T-helper 2 cell (primary cell): ENCODE data around the gene STARD10.
"Not testable (repeated sequence)": the region's sequence is repeated elsewhere in the genome, so short reads cannot be mapped to it uniquely, and the experiment has no call there.

Experiments used
- DNase-seq, 5 experiments: peaks; one replicate each; pipeline versions ENCODE4 v3.0.0 to v3.0.0-alpha.2; 2012 to 2022

The STARD10 gene

DNA sequence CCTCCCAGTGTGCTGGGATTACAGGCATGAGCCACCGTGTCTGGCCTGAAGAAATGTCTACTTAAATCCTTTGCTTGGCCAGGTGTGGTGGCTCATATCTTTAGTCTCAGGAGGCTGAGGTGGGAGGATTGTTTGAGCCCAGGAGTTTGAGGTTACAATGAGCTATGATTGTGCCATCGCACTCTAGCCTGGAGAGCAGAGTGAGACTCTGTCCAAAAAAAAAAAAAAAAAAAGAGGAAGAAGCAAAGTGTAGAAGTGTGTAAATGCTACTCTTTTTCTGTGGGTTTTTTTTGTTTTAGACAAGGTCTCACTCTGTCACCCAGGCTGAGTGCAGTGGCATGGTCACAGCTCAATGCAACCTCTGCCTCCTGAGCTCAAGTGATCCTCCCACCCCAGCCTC is 13.9 kb upstream of the STARD10 start:
- DNase-seq = no peak

DNA sequence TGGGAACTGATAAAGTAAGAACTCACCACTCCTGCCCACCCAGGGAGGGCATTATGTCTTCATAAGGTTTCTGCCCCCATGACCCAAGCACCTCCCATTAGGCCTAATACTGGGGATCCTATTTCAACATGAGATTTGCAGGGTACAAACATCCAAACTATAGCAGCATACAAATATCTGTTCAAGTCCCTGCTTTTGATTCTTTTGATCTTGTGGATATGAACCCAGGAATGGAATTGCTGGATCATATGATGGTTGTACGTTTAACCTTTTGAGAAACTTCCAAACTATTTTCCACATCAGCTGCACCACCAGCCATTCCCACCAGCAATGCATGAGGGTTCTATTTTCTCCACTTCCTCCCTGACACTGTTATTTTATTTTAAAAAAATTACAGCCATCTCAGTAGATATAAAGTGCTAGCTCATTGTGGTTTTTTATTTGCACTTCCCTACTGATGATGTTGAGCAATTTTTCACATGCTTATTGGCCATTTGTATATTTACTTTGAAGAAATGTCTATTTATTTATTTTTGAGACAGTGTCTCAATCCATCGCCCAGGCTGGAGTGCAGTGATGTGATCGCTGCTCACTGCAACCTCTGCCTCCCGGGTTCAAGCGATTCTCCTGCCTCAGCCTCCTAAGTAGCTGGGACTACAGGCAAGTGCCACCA is 13.3 kb upstream of the STARD10 start:
- no peak for DNase-seq

DNA sequence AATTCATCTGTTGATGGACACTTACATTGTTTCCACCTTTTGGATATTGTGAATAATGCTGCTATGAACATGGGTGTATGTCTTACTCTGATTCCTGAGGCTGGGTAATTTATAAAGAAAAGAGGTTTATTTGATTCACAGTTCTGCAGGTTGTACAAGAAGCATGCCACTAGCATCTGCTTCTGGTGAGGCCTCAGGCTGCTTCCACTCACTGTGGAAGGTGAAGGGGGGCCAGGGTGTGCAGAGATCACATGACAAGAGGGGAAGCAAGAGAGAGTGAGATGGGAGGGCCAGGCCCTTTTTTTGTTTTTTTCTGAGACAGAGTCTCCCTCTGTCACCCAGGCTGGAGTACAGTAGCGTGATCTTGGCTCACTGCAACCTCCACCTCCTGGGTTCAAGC is 12.5 kb upstream of the STARD10 start:
- DNase-seq = not testable (repeated sequence)

DNA sequence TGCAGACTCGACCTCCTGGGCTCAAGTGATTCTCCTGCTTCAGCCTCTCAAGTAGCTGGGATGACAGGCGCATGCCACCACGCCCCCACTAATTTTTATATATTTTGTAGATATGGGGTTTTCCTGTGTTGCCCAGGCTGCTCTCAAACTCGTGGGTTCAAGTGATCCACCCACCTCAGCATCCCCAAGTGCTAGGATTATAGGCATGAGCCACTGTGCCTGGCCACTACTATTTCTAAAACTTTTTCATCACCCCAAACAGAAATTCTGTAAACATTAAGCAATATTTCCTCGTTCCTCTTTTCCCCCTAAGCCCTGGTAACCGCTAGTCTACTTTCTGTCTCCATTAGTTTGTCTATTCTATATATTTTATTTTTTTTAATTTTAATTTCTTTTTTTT is 11.4 kb upstream of the STARD10 start:
- DNase-seq = no peak

DNA sequence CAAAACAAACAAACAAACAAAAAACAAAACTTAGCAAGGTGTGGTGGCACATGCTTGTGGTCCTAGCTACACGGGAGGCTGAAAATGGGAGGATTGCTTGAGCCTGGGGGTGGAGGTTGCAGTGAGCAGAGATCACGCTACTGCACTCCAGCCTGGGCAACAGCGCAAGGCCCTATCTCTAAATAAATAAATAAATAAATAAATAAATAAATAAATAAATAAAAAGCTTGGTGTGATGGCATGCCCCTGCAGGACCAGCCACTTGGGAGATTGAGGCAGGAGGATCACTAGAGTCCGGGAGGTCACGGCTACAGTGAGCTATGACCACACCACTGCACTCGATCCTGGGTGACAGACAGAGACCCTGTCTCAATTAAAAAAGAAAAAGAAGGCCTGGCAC is 9.0 kb upstream of the STARD10 start:
- no peak for DNase-seq

DNA sequence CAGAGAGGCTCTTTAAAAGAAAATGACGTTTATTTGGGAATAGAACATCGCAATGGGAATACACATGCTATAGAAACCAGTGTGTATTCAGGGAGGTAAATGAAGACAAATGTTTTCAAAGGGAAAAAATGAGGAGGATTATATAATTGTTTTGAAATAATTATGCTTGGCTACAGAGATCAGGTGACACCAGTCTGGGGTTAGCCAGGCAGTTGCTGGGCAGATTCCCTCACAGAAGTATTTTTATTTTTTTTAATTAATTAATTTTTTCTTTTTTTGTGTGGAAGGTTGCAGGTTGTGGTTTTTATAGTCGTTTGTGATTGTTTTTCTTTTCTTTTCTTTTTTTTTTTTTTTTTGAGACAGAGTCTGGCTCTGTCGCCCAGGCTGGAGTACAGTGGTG is 5.6 kb upstream of the STARD10 start:
- no peak for DNase-seq

DNA sequence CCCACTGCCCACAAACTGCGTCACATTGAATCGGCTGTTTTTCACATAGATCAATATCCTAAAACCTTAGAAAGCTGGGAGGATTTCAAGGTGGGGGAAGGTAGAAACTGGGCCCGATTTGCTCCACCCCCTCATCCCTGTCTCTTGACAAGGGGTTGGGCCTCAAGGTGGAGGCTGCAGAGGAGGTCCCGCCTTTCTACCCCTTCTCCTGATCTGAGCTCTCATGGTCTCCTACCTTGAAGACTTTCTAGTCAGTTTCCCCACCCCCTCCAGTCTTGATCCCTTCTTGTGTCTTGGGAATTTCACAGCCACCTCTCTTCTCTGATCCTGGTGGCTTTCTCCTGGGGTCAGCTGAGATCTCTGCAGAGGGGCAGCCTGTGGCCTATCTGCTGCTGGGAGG is 4.5 kb upstream of the STARD10 start:
- no peak for DNase-seq

DNA sequence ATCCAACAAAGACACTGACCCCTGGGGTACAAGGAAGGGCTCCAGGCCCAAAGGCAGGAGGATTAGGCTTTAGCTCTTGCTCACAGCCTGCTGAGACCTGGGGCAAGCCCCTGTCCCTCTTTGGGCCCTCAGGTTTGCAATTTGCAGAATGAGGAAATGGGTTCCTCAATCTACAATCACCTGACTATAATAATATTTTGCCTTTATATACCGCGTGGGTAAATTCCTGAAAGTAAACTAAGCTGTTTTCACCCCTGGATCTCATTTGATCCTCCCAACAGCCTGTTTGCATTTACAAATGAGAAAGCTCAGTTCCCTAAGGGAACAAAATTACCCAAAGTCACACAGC is 797 bp downstream of the STARD10 start:
- DNase-seq = no peak

DNA sequence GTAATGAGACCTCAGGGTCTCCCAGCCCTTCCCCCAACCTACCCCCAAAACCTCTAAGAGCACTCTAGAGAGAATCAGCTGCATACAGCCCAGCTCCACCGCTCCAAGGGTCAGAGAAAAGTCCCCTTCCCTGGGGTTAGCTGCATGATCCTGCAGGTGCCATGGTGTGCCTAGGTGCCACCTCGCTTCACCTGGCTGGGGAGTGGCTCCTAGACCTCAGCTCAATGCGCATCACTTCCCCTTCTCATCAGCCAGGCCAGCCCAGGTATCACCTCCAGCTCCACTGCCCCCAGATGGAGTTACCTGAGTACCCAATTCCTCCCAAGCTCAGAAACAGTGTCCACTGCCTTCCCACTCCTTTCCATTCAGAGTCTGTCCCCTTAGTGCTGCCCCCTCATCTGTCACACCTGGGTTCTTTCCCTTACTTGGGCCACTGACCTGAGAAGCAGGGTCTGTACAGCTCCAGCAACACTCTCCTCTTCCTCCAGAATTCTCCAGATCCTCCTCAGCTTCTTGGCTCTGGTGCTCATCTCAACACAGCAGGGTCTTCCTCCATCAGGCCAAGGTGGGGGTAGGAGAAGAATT is 1.3 kb downstream of the STARD10 start:
- no peak for DNase-seq

DNA sequence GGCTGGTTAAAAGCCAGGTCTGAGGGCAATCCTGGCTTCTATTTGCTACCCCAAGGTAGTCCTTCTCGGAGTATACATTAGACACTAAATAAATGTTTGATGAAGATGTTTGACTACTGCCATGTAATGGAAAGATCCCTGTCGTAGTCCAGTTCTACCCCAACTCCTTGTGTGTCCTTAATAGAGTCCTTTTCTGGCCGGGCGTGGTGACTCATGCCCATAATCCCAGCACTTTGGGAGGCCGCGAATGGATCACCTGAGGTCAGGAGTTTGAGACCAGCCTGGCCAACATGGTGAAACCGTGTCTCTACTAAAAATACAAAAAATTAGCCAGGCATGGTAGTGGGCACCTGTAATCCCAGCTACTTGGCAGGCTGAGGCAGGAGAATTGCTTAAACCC is 2.6 kb downstream of the STARD10 start:
- not testable (repeated sequence) for DNase-seq

DNA sequence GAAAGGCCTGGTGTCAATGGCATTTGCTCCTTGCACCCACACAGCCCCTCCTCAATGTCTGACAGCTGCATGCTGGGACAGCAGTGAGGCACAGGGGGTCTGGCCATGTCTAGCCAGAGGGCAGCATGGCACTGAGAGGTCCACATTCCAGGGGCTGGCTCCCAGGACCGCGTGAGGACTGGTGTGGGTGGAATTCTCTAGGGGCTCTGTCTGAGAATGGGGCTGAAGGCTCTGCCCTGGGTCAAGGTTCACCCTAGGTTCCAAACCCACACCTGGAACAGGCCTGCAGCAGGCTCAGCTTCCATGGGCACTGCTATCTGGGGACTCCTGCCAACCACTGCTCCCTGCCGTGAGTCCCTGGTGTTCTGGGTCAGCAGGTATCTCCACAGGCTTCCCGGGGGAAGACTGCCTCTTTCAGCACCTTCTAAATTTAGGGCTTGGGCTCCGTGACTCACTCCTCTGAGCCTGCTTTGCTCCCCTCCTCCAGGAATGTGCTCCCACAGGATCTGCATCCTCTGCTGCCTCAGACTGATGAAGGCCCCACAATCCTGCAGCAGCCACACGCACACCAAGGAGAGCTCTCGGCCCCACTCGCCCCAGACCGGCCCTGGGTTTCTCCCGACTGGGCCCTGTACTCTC is 4.2 kb downstream of the STARD10 start:
- DNase-seq = no peak

DNA sequence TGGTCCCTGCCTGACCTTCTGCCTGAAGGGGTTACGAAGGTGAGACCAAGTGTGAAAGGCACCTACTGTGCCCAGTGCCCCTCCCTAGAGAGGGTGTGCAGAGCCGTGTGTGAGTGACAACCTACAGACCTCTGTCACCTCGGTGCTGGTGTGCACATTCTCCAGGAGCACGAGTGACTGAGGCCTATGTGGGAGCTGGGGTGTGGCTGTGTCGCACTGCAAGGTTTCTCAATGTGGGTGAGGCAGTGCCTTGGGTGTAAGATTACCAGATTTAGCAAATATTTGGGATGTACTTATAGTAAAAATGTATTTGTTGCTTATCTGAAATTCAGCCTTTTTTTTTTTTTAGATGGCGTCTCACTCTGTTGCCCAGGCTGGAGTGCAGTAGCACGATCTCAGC is 5.6 kb downstream of the STARD10 start:
- no peak for DNase-seq

DNA sequence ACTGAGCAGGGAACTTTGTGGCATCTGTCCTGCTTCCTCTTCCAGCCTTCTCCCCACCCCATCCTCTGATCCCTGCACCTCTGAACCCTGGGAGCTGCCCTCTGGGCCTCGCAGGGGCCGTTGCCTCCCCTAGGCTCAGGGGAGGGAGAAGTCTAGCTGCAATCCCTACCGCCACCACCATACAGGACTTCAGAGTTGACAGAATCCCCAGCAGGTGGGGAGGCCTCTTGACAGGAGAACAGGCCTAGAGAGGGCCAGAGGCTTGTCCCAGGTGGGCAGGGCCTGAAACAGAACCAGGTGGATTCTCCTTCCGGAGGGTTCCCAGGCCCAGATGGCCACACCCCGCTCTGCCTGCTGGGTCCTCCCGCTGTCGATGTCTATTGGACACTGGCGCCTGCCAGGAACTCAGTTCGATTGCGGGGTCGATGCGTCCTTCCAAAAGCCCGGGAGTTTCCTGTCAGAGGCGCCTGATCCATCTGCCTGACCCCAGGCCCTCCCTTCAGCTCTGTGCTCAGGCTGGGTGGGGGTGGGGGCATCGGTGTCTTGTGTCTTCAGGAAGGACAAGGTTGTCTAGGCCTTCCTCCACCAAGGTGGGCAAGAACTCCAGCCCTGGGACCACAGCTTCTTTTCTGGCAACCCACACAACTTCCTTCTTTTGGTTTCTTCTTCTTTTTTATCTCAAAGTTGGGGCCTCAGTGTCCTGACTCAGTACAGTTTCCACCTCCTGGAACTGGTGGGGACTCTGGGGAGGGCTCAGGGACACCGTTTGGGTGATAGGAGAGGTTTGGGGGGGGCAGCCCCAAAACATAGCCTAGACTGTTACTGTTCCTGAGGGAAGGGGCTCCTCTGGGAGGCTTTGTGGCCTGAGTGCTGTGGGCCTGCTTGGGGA is 6.4 kb downstream of the STARD10 start:
- DNase-seq = no peak

DNA sequence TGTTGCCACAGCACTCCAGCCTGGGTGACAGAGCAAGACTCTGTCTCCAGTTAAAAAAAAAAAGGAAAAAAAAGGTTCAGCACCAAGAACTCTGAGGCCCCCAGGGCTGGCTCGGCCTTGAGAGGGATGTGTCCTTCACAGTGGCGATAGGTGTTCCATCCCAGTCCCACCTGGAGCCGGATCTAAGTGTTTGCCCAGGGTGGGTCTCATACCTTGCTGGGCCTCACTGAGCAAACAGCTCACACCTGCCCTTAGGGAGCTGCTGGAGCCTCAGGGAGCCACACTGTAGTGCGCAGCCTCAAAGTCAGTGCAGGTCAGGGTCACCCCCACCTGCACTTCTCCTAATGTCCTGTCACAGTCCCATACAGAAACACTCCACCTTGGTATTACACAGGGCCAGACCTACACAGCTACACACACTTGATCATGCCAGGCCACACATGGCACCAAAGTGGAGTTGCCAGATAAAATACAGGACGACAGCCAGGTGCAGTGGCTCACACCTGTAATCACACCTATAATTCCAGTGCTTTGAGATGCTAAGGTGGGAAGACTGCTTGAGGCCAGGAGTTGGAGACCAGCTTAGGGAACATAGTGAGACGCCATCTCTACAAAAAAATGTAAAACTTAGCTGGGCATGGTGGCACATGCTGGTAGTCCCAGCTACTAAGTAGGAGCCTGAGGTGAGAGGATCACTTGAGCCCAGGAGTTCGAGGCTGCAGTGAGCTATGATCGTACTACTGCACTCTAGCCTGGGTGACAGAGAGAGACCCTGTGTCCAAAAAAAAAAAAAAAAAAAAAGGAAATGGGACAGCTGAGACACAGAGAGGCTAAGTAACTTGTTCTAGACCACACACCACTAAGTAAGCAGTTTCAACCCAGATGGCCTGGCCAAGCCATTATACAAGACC is 7.3 kb downstream of the STARD10 start:
- DNase-seq = no peak

DNA sequence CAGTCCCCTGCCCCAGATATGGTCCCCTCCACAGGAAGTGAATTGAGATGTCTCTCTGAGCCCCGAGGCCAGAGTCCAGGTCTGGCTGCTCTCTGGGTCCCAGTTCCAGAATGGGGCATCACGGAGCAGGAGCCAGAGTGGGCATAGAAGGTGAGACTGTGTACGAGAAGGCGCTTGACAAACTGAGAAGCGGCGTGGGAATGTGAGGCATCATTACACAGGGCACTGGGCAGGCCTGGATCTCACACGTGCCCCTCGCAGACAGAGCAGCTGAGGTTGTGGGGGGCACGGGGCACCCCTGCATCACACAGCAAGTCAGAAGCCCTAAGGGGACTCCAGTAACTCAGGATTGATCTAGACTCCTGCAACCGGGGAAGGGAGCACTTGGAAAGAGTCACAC is 9.2 kb downstream of the STARD10 start:
- DNase-seq = no peak

DNA sequence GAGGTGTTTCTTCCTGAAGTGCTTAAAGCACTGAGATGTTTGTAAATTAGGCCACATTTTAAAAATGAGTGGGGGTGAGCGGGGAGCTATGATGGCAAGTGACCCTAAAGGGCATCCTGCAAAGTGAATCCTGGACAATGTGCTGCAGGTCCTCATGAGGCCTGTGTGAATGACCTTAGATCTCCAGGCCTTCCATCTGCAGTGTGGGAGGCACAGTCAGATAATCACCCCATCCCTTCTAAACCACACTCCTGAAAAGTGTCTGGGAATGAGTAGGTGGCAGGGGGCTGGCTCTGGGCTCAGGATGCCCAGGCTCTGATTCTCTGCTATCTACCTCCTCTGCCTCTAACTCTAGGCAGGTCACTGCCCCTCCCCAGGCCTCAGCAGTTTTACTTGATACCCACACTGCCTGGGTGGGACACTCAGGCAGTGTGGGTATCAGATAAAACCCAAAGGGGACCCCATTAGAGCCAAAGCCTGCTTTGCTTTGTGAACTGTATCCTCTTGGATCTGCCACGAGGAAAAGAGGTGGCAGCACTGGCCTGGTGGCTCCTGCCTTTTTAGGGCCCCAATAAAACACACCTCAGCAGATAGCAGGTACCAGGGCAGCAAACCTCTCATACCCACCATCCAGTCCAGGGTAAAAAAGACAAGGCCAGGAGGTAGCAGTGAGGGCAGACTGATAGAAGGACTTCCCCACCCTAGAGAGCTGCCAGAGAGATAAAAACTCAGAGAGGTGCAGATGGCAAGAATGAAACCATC is 10.5 kb downstream of the STARD10 start:
- no peak for DNase-seq

DNA sequence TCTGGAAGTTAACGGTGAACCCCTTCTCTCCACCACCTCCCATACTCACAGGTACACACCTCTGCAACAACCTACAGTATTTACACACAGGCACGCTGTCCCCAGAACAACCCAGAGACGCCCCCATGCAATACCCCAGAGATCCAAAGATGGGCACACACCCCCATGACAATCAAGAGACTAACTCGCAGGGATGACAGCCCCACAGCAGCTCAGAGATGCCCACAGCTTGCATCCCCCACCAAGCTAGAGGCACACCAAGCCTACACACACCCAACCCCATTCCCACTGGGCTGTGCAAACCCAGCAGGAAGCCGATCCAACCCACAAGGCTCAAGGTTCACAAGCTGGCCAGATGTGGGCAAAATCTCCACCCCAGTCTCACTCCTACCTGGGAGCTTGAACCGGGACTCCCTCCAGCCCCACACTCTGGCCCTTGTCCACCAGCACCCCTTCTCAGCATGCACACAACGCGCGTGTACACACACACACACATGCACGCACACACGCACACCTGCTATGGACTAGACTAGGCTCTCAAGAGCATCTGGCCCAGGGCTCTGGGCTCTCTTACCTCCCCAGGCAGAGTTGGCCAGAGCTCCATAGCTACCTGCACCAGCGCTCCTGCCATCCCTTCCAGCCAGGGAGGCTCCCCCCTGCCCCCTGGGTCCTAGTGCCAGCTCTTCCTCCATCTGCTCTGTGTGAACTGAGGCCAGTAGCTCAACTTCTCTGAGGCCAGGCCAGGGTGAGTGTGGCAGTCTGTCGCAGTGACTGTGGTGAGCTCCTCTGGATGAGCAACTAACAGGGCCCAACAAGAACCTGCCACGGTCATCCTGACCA is 11.5 kb downstream of the STARD10 start:
- DNase-seq = no peak

DNA sequence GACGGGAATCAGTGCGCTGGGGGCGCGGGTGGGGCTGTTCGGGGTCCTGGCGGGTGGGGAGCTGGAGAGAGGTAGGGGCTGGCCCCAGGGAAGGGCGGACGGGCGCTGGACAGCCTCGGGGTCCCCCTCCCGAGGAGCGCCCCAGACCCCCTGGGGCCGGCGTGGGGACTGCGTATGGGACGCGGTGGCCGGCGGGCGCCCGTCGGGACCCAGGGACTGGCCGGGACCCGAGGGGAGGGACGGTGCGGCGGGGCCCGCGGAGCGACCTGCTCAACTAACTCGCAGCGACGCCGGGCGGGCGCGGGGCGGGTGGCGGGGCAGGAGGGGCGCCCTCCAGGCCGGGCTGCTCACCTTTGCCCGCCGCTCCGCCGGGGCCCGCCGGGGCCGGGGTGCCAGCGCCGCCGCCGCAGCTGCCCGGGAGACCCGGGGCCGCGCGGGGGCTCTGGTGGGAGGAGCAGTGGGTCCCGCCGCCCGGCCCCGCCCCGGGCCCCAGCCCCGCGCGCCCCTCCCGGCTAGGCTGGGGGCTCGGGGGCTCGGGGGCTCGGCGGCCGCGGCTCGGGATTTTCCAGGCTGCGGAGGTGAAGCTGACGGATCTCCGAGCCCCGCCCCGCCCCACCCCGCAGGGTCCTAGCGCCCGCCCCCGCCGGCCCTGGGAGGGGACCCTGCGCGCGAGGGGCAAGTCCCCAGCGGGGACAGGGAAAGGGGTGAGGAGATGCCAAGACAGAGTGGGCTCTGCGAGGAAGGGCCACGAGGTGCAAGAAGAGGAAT is 12.3 kb downstream of the STARD10 start:
- DNase-seq = peak; percentile 30 to 65 (median 61)

DNA sequence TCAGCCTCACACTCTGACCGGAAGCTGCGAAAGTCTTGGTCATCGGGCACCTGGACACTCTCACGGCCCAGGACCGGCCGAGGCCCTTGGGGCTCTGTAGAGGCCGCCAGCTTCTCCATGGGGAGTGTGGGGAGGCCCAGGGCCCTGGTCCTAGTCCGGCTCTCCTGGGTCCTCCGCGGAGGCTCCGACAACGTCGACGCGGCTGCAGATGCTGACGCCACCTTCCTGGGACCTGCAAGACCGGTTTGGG is 12.9 kb downstream of the STARD10 start:
- DNase-seq = no peak
